GM12875 (cell line): ENCODE measurements around the gene DNASE1L2.

ENCODE experiments used
- H3K4me3 ChIP-seq: one replicate; pipeline ENCODE4 v1.5.1; 2011; ENCODE audit warnings: low read depth, low read length, control low read depth
- CTCF ChIP-seq: IDR thresholded peaks from 2 replicates; pipeline ENCODE4 v1.5.1; 2011; ENCODE audit warnings: low read depth, mild to moderate bottlenecking, control low read depth, inconsistent platforms, low read length, moderate library complexity, borderline replicate concordance; ENCODE audit not compliant: insufficient read depth

DNASE1L2 gene

GRCh38 chr16:2231016-2231931, 5.0 kb upstream of the DNASE1L2 start:
- TF ChIP-seq CTCF, result no peak
- H3K4me3 ChIP-seq, result no peak overlapping the region

- H3K4me3 ChIP-seq, result no peak overlapping the region
- no peak for TF ChIP-seq CTCF
These were observed 3.9 kb upstream of the DNASE1L2 start for GRCh38 chr16:2232094-2232990.

- TF ChIP-seq CTCF, result no peak
- no peak overlapping the region for H3K4me3 ChIP-seq
These were observed 3.0 kb upstream of the DNASE1L2 start for GRCh38 chr16:2233046-2233775.

GRCh38 chr16:2233872-2234812, 2.1 kb upstream of the DNASE1L2 start:
- no peak overlapping the region for H3K4me3 ChIP-seq
- no peak for TF ChIP-seq CTCF

GRCh38 chr16:2234813-2235170, 1.5 kb upstream of the DNASE1L2 start:
- TF ChIP-seq CTCF, result no peak
- H3K4me3 ChIP-seq, result no peak overlapping the region

- TF ChIP-seq CTCF, result no peak
- H3K4me3 ChIP-seq, result no peak overlapping the region
These were observed 1.0 kb upstream of the DNASE1L2 start for GRCh38 chr16:2235234-2235651.
